KMS-11 (cell line): ENCODE measurements around the gene OR8D2.

Experiments used
- H2AFZ ChIP-seq: fragments of 200-600 bp; sonication (generic); 2 replicates; pipeline ENCODE4 v1.6.1; 2016; ENCODE audit warnings: antibody characterized with exemption, mixed run types, low read depth
- H3K27ac ChIP-seq: fragments of 200-600 bp; sonication (generic); 2 replicates; pipeline ENCODE4 v1.6.1; 2016; ENCODE audit warnings: mild to moderate bottlenecking, mixed run types
- H3K27me3 ChIP-seq: fragments of 200-600 bp; sonication (generic); 2 replicates; pipeline ENCODE4 v1.6.1; 2017; ENCODE audit warnings: mild to moderate bottlenecking, low read depth, mixed run types, moderate library complexity; ENCODE audit not compliant: insufficient read depth
- H3K36me3 ChIP-seq: fragments of 200-600 bp; sonication (generic); 2 replicates; pipeline ENCODE4 v1.6.1; 2017; ENCODE audit warnings: mild to moderate bottlenecking, mixed run types; ENCODE audit not compliant: insufficient read depth
- H3K4me1 ChIP-seq: fragments of 200-600 bp; sonication (generic); 2 replicates; pipeline ENCODE4 v1.6.1; 2016; ENCODE audit warnings: mild to moderate bottlenecking, low read depth, mixed run types; ENCODE audit not compliant: poor library complexity, severe bottlenecking
- H3K4me2 ChIP-seq: fragments of 200-600 bp; sonication (generic); 2 replicates; pipeline ENCODE4 v1.7.0; 2016; ENCODE audit warnings: mild to moderate bottlenecking, mixed run types
- H3K4me3 ChIP-seq: fragments of 200-600 bp; sonication (generic); IDR thresholded peaks from 2 replicates; pipeline ENCODE4 v1.6.1; 2017; ENCODE audit warnings: low read depth, low read length, mixed read lengths; ENCODE audit not compliant: insufficient read depth
- H3K79me2 ChIP-seq: fragments of 200-600 bp; sonication (generic); 2 replicates; pipeline ENCODE4 v1.6.1; 2016; ENCODE audit warnings: low read depth, mixed run types; ENCODE audit not compliant: insufficient read depth
- H3K9ac ChIP-seq: fragments of 200-600 bp; sonication (generic); 2 replicates; pipeline ENCODE4 v1.6.1; 2016; ENCODE audit warnings: mild to moderate bottlenecking, mixed run types
- H4K20me1 ChIP-seq: fragments of 200-600 bp; sonication (generic); 2 replicates; pipeline ENCODE4 v1.6.1; 2016; ENCODE audit warnings: mild to moderate bottlenecking, mixed run types; ENCODE audit not compliant: insufficient read depth
- CTCF ChIP-seq: fragments of 200-600 bp; sonication (generic); conservative IDR thresholded peaks from 2 replicates; pipeline ENCODE4 v1.6.1; 2017; ENCODE audit warnings: low read depth, mild to moderate bottlenecking, antibody characterized with exemption, low read length, moderate library complexity, mixed read lengths

Gene OR8D2

GRCh38 chr11:124327775-124328174 is 7.8 kb upstream of the OR8D2 start:
- Histone ChIP-seq H2AFZ (no peak overlapping the region), H3K27me3 (no peaks in the 10 kb centered on the region)
- no peak for TF ChIP-seq CTCF

GRCh38 chr11:124322356-124322755 is 2.4 kb upstream of the OR8D2 start:
- no peak overlapping the region for H3K9ac ChIP-seq
- no peaks in the 10 kb centered on the region for H3K27me3 ChIP-seq
- no peak for TF ChIP-seq CTCF
- no peaks in the 10 kb centered on the region for H3K79me2 ChIP-seq
- no peaks in the 10 kb centered on the region for H4K20me1 ChIP-seq
- no peak overlapping the region for H3K27ac ChIP-seq
- H3K4me2 ChIP-seq: no peak overlapping the region
- no peaks in the 10 kb centered on the region for H3K4me1 ChIP-seq
- no peaks in the 10 kb centered on the region for H3K36me3 ChIP-seq
- no peak overlapping the region for H3K4me3 ChIP-seq
- H2AFZ ChIP-seq: no peak overlapping the region

More at GRCh38 chr11:124327775-124328174, 7.8 kb upstream of the OR8D2 start:
- Histone ChIP-seq H3K27ac (no peak overlapping the region), H3K4me1 (no peaks in the 10 kb centered on the region), H3K36me3 (no peaks in the 10 kb centered on the region), H4K20me1 (no peaks in the 10 kb centered on the region), H3K4me2 (no peak overlapping the region), H3K79me2 (no peaks in the 10 kb centered on the region), H3K9ac (no peak overlapping the region), H3K4me3 (no peak overlapping the region)

GRCh38 chr11:124315052-124315451 is 4.9 kb downstream of the OR8D2 start:
- no peaks in the 10 kb centered on the region for H3K27me3 ChIP-seq
- no peak overlapping the region for H3K4me2 ChIP-seq
- no peaks in the 10 kb centered on the region for H3K79me2 ChIP-seq
- no peaks in the 10 kb centered on the region for H3K36me3 ChIP-seq
- no peak overlapping the region for H3K4me3 ChIP-seq
- no peak overlapping the region for H2AFZ ChIP-seq
- H3K27ac ChIP-seq: no peak overlapping the region
- no peaks in the 10 kb centered on the region for H3K4me1 ChIP-seq
- no peak for TF ChIP-seq CTCF
- H4K20me1 ChIP-seq: no peaks in the 10 kb centered on the region
- no peak overlapping the region for H3K9ac ChIP-seq

- Histone ChIP-seq H3K36me3 (no peaks in the 10 kb centered on the region), H3K4me1 (no peaks in the 10 kb centered on the region), H3K4me2 (no peak within 1 kb of the TSS), H3K27me3 (no peaks in the 10 kb centered on the region), H4K20me1 (no peaks in the 10 kb centered on the region), H3K9ac (no peak within 1 kb of the TSS), H3K79me2 (no peaks in the 10 kb centered on the region), H3K27ac (no peak within 1 kb of the TSS), H3K4me3 (no peak within 1 kb of the TSS), H2AFZ (no peak within 1 kb of the TSS)
- no peak for TF ChIP-seq CTCF
These were observed 6.1 kb downstream of the OR8D2 start, which contains the start of gene OR8D1 for GRCh38 chr11:124313849-124314248. TSS of gene OR8D1 (minus strand) at chr11:124313949. CDS start at chr11:124310766, 3,183 bp downstream.
